Lung (tissue), 12 donors: ENCODE measurements around the gene TMEM117. TPM values are rescaled to one million over a fixed set of nuclear protein-coding genes. Genes with fewer than 3 reads are reported as not detected.

Experiments used
- ATAC-seq: fragments of 200-7000 bp; cut with Tn5 transposase; one replicate; pipeline ENCODE4 v1.9.1; 2020; ENCODE audit warnings: moderate number of reproducible peaks; ENCODE audit not compliant: insufficient read depth, low FRiP score
- DNase-seq, 3 donors: peaks; one replicate each; pipeline ENCODE4 v3.0.0-alpha.2; 2013 to 2017
- H3K27ac ChIP-seq, 2 donors: one replicate each; pipeline ENCODE4 v1.5.1; 2013; ENCODE audit warnings: mild to moderate bottlenecking in 2 of 2, moderate library complexity in 2 of 2, control low read depth in 1 of 2, inconsistent platforms in 1 of 2, low read depth in 1 of 2, low read length in 1 of 2
- H3K27me3 ChIP-seq, 3 donors: one replicate each; pipeline ENCODE4 v1.5.1; 2013; ENCODE audit warnings: low read length in 2 of 3; ENCODE audit not compliant: control insufficient read depth in 3 of 3, insufficient read depth in 3 of 3
- H3K36me3 ChIP-seq, 4 donors: one replicate each; pipeline ENCODE4 v1.5.1; 2013; ENCODE audit warnings: low read length in 4 of 4, mild to moderate bottlenecking in 1 of 4, moderate library complexity in 1 of 4; ENCODE audit not compliant: control insufficient read depth in 4 of 4, insufficient read depth in 4 of 4
- H3K4me1 ChIP-seq, 5 donors: one replicate each; pipeline ENCODE4 v1.5.1; 2013; ENCODE audit warnings: low read length in 5 of 5, mild to moderate bottlenecking in 2 of 5, moderate library complexity in 1 of 5; ENCODE audit not compliant: control insufficient read depth in 5 of 5, insufficient read depth in 5 of 5
- H3K4me3 ChIP-seq: one replicate; pipeline ENCODE4 v1.5.1; 2013; ENCODE audit warnings: mild to moderate bottlenecking, control low read depth, moderate library complexity
- H3K9ac ChIP-seq, 2 donors: one replicate each; pipeline ENCODE4 v1.5.1; 2013; ENCODE audit warnings: low read length in 2 of 2, control low read depth in 1 of 2; ENCODE audit not compliant: insufficient read depth in 1 of 2
- H3K9me3 ChIP-seq, 4 donors: one replicate each; pipeline ENCODE4 v1.5.1; 2013; ENCODE audit warnings: low read length in 3 of 4, mild to moderate bottlenecking in 1 of 4, moderate library complexity in 1 of 4; ENCODE audit not compliant: control insufficient read depth in 4 of 4, insufficient read depth in 3 of 4
- CTCF ChIP-seq: IDR thresholded peaks from 2 replicates; pipeline ENCODE4 v1.5.1; 2012; ENCODE audit warnings: mild to moderate bottlenecking; ENCODE audit errors: control extremely low read depth, extremely low read depth
- WGBS, 2 donors: extraction: QIAGEN DNeasy Blood & Tissue Kit; methylation state at CpG; one replicate each; pipeline ENCODE4 v1.1.7; 2013; 5-methylcytosine and 5-hydroxymethylcytosine counted together
- polyA plus RNA-seq, 2 donors: library from polyadenylated mRNA; stranded (reverse); fragments of 200-250 nt; gene quantifications; one replicate each; pipeline ENCODE4 v1.2.1, GENCODE V29; 2013
- total RNA-seq, 2 donors: library from RNA; depleted of rRNA in 1 of 2; stranded (reverse); fragments of >200 nt in 1 of 2; gene quantifications; one replicate each; pipeline ENCODE4 v1.2.1, GENCODE V29; 2014 to 2021
- donor health status: control.
- donor health status: control.
- donor health status: Bipolar disorder and iron deficiency.
- donor health status: healthy.
- donor health status: DM: yes; HTN: yes; CAD: no.

The TMEM117 gene
- total and polyA plus RNA-seq, 4 donors: 1.2 to 6.1 (median 2.3) TPM

GRCh38 chr12:44369998-44370397 lies 534.1 kb downstream of the TMEM117 start:
- H3K27me3 ChIP-seq: no peaks in the 10 kb centered on the region
- H3K9ac ChIP-seq: no peak overlapping the region
- H3K9me3 ChIP-seq: no peaks in the 10 kb centered on the region
- no peak overlapping the region for H3K4me3 ChIP-seq
- DNase-seq: no peak
- H3K4me1 ChIP-seq: no peaks in the 10 kb centered on the region
- no peak overlapping the region for H3K27ac ChIP-seq
- 96% methylated on average over 1 of the region's 1 CpG for WGBS, 2 donors
- no peak for TF ChIP-seq CTCF
- no peak for ATAC-seq
- no peaks in the 10 kb centered on the region for H3K36me3 ChIP-seq

DNA sequence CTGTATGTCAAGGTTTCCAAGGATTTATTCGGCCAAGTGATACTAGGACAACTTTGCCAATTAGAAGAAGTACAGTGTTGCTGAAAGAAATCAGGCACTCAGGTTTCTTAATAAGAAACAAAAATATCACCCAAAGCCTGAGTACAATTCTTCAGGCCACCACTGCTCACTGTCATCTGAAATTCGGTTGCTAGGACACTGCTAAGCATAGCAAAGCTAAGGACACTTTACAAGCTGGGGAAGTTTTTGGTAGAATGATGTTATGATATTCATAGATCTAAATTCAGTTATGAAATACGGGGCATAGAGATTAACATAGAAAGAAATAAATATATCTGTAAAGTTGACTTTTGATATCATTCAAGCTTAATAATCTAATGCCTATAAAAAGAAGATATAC lies 535.1 kb downstream of the TMEM117 start:
- no peak overlapping the region for H3K4me3 ChIP-seq
- TF ChIP-seq CTCF: no peak
- H3K9ac ChIP-seq: no peak overlapping the region
- ATAC-seq (no peak), DNase-seq (no peak)
- no peak overlapping the region for H3K27ac ChIP-seq
- WGBS, 2 donors: 87 to 90% methylated on average over 3 of the region's 3 CpGs
- H3K9me3 ChIP-seq: no peaks in the 10 kb centered on the region
- no peaks in the 10 kb centered on the region for H3K4me1 ChIP-seq
- no peaks in the 10 kb centered on the region for H3K36me3 ChIP-seq
- H3K27me3 ChIP-seq: no peaks in the 10 kb centered on the region

DNA sequence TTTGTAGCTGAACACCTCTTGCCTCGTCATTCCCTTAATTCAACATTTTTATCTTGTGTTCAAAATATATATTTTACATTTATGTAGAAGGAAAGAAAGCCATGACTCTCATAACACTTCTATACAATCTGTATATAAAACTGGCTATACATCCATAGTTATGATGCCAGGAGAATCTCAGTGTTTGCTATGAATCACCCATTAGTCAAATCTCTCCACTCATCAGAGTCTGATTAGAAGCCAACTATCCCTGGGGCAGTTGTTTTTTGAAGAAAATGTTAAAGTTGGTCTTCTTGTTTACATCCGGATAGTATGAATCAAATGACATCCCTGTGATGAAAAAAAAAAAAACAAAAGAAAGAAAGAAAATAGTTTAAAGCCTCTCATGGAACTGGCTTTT lies 536.4 kb downstream of the TMEM117 start:
- Histone ChIP-seq H3K36me3 (no peaks in the 10 kb centered on the region), H3K27ac (no peak overlapping the region), H3K4me3 (no peak overlapping the region), H3K9ac (no peak overlapping the region), H3K4me1 (no peaks in the 10 kb centered on the region), H3K9me3 (no peaks in the 10 kb centered on the region), H3K27me3 (no peaks in the 10 kb centered on the region)
- DNase-seq (no peak), ATAC-seq (no peak)
- no peak for TF ChIP-seq CTCF
- 77% methylated on average over 2 of the region's 2 CpGs for WGBS, 2 donors

GRCh38 chr12:44375694-44376093 lies 539.8 kb downstream of the TMEM117 start:
- WGBS, 2 donors: 80 to 93% methylated on average over 1 of the region's 1 CpG
- H3K36me3 ChIP-seq: peaks cover 0 to 2% (median 0%) of the 10 kb centered on the region in 4 donors
- no peak overlapping the region for H3K27ac ChIP-seq
- DNase-seq (no peak), ATAC-seq (no peak)
- H3K27me3 ChIP-seq: no peaks in the 10 kb centered on the region
- TF ChIP-seq CTCF: no peak
- no peak overlapping the region for H3K9ac ChIP-seq
- peaks cover 0 to 5% (median 0%) of the 10 kb centered on the region in 5 donors for H3K4me1 ChIP-seq
- no peaks in the 10 kb centered on the region for H3K9me3 ChIP-seq
- H3K4me3 ChIP-seq: no peak overlapping the region
